HG02885 (cell line): ENCODE data around the gene TEX101.
"Not testable (repeated sequence)": the region's sequence is repeated elsewhere in the genome, so short reads cannot be mapped to it uniquely, and the experiment has no call there.

Experiments
- ATAC-seq: cut with Tn5 transposase; IDR thresholded peaks from one replicate; pipeline ENCODE4 v1.9.1; 2021; ENCODE audit warnings: mild to moderate bottlenecking; ENCODE audit not compliant: unreplicated experiment, poor library complexity

TEX101 gene

DNA sequence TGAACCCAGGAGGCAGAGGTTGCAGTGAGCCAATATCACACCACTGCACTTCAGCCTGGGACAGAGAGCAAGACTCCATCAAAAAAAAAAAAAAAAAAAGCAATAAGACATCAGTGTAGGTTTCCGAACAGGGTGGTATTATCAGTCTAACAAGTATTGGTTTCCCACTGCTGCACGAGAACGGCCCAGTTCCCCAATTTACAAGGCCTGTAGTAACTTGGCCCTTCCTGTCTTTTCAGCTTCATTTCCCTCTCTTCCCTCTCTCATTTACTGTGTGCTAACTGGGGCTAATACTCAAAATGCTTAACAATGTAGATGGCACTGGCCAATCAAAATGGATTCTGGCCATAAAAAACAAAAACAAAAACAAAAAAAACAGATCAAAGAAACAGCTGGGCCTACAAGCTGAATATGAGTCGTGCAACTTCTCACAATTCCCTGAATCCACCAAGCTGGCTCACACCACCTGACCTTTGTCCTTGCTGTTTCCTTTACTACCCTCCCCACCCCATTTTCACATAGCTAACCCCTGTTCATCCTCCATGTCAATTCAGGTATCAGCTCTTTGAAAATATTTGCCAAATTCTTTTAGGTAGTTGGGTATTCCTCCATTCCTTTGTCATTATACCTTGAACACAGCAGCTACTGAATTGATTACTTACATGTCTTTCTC is 2.4 kb downstream of the TEX101 start:
- no peak for ATAC-seq

- ATAC-seq = no peak
Observed at GRCh38 chr19:43420954-43421353, 6.3 kb downstream of the TEX101 start.

- no peak for ATAC-seq
Observed at GRCh38 chr19:43422000-43422688, 7.5 kb downstream of the TEX101 start.

DNA sequence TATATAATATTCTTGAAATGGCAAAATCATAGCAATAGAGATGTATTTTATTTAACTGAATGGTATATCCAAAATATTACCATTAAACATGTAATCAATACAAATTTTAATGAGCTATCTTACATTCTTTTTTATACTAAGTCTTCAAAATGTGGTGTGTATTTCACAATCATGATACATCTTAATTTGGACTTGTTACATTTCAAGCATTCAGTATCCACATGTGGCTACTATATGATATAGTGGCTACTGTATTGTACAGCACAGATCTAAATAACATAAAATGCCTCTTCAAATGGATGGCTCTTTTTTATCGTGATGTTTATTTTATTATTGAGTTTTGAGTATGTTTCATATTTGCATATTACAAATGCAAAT is 8.0 kb downstream of the TEX101 start:
- ATAC-seq = no peak

DNA sequence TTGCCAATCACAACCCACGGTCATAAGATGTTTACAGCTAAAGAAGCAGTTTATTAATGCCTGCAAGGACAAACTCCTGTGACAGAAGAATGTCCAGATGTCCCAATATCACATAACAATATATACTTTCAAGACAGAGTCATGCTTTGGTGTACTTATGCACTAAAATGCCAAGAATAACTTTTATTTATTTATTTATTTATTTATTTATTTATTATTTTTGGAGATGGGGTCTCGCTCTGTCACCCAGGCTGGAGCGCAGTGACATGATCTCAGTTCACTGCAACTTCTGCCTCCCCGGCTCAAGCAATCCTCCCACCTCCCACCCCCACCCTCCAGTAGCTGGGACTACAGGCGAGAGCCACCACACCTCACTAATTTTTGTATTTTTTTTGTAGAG is 9.1 kb downstream of the TEX101 start:
- ATAC-seq = no peak

DNA sequence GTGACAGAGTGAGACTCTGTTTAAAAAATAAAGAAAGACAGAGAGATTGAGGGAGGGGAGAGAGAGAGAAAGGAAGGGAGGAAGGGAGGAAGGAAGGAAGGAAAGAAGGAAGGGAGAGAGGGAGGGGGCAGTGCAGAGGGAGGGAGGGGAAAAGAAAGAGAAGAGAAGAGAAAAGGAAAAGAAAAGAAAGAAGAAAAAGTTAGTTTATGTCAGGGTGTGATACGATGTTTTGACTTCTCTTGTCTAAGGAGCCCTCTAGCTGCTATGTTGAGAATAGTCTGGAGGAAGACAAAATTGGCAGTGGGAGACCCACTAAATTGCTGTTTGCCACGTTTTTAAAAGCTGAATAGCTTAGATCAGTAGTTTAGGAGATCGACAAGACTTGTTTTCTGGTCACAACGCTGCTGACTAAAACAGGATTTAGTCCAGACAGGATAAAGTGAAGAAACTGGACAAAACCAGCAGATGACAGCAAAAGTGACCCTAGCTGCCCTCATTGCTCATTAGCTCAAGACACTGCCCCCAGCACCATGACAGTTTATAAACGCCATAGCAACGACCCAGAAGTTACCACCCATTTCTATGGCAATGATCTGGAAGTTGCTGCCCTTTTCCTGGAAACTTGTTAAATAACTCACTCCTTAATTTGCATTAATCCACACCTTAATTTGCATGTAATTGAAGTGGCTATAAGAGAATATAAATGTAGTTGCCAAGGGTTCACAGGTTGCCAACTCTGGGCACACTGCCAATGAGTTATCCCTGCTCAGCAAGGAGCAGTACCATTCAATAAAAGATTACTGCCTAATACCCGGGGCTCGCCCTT is 11.1 kb downstream of the TEX101 start:
- no peak for ATAC-seq

GRCh38 chr19:43429395-43429794 is 14.7 kb downstream of the TEX101 start:
- ATAC-seq = no peak

DNA sequence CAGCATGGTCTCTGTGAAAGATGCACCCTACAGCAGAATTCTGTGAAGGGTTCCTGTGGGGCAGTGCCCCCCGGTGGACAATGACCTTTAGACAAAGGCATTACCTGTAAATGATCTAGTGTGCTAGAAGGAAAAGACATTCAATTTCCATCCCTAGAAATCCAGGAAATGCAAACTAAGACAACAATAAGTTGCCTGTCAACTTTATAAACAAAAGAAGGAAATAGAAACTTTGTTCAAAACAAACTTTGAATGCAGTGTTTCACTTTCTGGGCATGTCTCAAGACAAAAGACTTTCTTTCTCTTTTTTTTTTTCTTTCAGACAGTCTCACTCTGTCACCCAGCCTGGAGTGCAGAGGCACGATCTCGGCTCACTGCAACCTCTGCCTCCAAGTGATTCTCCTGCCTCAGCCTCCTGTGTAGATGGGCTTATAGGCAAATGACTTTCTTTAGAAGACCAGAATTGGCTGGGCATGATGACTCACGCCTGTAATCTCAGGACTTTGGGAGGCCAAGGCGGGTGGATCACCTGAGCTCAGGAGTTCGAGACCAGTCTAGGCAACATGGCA is 15.5 kb downstream of the TEX101 start:
- no peak for ATAC-seq

- ATAC-seq = no peak
Observed at GRCh38 chr19:43430976-43431375, 16.3 kb downstream of the TEX101 start.

DNA sequence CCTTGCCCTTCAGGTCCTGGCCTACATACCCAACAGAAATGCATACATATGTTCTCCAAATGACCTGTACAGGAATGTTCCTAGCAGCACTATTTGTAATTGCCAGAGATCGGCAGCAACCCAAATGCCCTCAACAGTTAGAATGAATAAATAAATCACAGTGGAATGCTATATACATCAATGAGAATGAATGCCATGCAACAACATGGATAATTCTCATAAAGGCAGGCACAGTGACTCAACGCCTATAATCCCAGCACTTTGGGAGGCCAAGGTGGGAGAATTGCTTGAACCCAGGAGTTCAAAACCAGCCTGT is 18.6 kb downstream of the TEX101 start:
- no peak for ATAC-seq

DNA sequence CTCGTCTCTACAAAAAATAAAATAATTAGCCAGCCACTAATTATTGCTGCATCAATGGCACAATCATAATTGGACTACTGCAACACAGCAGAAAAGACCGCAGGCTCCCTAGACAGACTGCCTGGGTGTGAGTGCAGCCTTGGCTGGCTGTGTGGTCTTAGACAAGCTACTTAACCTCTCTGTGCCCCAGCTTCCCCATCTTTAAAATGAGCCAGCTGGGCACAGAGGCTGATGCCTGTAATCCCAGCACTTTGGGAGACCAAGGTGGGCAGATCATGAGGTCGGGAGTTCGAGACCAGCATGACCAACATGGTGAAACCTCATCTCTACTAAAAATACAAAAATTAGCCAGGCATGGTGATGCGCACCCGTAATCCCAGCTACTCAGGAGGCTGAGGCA is 19.0 kb downstream of the TEX101 start:
- ATAC-seq = no peak

- no peak for ATAC-seq
Observed at GRCh38 chr19:43435775-43436174, 21.1 kb downstream of the TEX101 start.

- not testable (repeated sequence) for ATAC-seq
Observed at GRCh38 chr19:43437284-43437683, 22.6 kb downstream of the TEX101 start.

- ATAC-seq = no peak
Observed at GRCh38 chr19:43437712-43438111, 23.0 kb downstream of the TEX101 start.

DNA sequence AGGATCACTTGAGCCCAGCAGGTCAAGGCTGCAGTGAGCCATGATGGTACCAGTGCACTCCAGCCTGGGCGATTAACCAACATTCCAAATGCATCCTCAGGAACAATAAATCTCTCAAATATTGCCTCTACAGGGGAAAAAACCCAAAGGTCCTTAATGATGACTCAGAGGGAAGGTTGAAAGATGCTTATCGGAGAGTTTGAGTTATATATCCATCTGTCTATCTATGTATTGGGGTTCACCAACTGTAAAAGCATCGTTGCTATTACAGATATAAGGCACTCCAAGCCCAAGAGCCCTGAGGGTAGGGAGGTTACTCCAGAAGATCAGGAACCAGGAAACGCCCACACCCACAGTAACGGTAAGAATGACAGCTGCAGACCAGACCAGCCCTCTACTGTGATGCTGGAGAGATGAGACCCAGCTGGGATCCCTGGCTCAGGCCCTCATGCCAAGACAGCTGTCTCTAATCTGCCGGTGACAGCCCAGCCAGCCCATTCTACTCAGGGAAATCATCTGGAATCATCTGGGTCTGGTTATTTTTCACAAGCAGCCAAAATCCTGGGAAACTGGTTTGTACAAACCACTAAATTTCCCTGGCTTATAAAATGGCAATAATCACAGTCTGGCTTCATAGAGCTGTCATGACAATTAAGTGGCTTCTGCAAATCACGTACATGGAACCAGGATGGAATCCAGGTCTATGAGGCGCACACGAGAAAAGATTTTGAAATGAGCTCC is 23.8 kb downstream of the TEX101 start:
- ATAC-seq = no peak

- ATAC-seq = no peak
Observed at GRCh38 chr19:43439032-43439708, 24.5 kb downstream of the TEX101 start.

- ATAC-seq = no peak
Observed at GRCh38 chr19:43439709-43440063, 25.0 kb downstream of the TEX101 start.

GRCh38 chr19:43441716-43442115 is 27.0 kb downstream of the TEX101 start:
- no peak for ATAC-seq

- not testable (repeated sequence) for ATAC-seq
Observed at GRCh38 chr19:43444091-43444490, 29.4 kb downstream of the TEX101 start.
